Measurements from ENCODE around the gene ATN1. TPM values are rescaled to one million over a fixed set of nuclear protein-coding genes. Genes with fewer than 3 reads are reported as not detected.

ATN1 gene
- total RNA-seq, 2 donors from 2014 or later, result 36.1 to 86.7 TPM

DNA sequence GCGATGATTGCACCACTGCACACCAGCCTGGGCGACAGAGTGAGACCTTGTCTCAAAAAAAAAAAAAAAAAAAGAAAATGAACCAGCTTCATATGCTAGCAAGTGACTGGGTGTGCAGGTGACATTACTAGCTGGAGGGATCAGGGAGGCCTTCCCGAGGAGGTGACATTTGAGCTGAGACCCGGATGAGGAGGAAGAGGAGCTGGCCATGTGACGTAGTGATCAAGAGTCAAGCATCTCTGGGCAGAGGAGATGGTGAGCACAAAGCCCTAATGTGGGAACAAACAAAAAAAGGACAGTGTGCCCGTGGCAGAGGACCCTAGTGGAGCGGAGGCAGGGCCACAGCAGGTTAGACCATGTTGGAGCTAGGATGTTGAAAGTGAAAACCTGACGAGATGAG, 19.9 kb downstream of the ATN1 start:
- DNase-seq, result no peak
- H3K36me3 ChIP-seq (replicated peaks in 1 of 2; ENCODE audit: insufficient read depth in 1 of 2, low read depth in 2 of 2), result no peaks in the 10 kb centered on the region
- H3K27ac ChIP-seq, result no peak overlapping the region
- H3K9me3 ChIP-seq, result no peaks in the 10 kb centered on the region
- WGBS, 2 donors, result 72 to 83% methylated on average over 8 of the region's 8 CpGs
- H3K4me3 ChIP-seq, result no peak overlapping the region
- ATAC-seq, result no peak
- intact Hi-C loops (cut with DNase I), result no loop called here
- TF ChIP-seq, protein P1, sequence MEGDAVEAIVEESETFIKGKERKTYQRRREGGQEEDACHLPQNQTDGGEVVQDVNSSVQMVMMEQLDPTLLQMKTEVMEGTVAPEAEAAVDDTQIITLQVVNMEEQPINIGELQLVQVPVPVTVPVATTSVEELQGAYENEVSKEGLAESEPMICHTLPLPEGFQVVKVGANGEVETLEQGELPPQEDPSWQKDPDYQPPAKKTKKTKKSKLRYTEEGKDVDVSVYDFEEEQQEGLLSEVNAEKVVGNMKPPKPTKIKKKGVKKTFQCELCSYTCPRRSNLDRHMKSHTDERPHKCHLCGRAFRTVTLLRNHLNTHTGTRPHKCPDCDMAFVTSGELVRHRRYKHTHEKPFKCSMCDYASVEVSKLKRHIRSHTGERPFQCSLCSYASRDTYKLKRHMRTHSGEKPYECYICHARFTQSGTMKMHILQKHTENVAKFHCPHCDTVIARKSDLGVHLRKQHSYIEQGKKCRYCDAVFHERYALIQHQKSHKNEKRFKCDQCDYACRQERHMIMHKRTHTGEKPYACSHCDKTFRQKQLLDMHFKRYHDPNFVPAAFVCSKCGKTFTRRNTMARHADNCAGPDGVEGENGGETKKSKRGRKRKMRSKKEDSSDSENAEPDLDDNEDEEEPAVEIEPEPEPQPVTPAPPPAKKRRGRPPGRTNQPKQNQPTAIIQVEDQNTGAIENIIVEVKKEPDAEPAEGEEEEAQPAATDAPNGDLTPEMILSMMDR (IDR thresholded peaks at IDR 0.05), result no peak
- no peak for TF ChIP-seq POLR2A (IDR thresholded peaks at IDR 0.05)
- no peaks in the 10 kb centered on the region for H3K27me3 ChIP-seq
- peaks cover 36% of the 10 kb centered on the region for H3K4me1 ChIP-seq

DNA sequence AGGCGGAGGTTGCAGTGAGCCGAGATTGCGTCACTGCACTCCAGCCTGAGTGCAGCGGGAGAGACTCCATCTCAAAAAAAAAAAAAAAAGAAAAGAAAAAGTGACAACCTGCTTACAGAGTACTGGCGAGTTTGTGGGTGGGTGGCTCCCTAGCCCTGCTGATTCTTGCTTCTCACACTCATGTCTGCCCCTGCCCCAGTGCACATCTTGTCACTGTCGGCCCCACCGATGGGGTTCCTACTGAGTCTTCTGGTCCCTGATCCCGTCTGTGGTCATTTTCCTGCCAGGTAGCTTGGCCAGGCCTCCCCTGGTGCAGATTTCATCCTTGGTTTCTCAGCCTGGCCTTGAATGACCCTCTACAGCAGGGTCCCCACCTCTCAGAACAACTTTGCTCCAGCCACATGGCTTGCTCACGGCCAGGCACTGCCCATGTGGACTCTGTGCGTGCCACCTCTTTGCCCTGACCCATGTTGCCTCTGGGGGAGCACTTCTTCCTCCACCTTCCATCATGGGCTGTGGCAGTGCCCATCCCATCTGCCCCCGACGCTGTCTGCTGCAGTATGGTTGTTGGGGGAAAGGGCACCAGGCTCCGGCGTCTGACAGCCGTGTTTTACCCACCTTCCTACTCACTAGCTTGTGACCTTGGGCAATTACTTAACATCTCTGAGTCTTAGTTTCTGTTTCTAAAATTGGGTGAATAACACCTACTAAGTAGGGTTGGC, 21.3 kb downstream of the ATN1 start:
- Histone ChIP-seq H3K27me3 (no peaks in the 10 kb centered on the region), H3K36me3 (replicated peaks in 1 of 2; ENCODE audit: insufficient read depth in 1 of 2, low read depth in 2 of 2) (no peaks in the 10 kb centered on the region), H3K4me1 (peaks cover 28% of the 10 kb centered on the region), H3K4me3 (no peak overlapping the region), H3K27ac (peak overlapping the region in 2 of 4 donors; percentile 8 to 40), H3K9me3 (no peaks in the 10 kb centered on the region)
- WGBS, 2 donors, result 71 to 81% methylated on average over 15 of the region's 15 CpGs
- intact Hi-C loops (cut with DNase I), result no loop called here
- DNase-seq (no peak), ATAC-seq (no peak)
- TF ChIP-seq, protein P1 (IDR thresholded peaks at IDR 0.05), result peak in 1 of 7 experiments; percentile 18
- TF ChIP-seq POLR2A (IDR thresholded peaks at IDR 0.05), result no peak

DNA sequence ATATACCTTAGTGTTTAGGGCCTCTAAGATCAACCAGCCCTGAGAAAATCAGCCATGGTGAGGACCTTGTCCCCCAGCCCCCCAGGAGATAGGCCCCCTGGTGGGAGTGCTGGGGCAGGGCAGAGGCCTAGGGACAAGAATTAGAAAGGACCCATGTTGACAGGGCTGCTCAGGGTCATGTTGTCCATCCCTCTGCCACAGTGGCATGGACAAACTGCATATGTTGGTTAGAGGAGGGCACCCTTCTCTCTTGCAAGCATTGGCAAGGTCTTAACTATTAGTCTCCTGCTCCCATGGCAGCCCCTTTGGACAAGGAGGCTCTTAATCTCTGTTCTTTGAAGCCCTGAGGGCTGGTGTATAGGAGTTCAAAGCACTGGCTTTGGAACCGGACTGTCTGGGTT, 22.6 kb downstream of the ATN1 start:
- DNase-seq, result no peak

DNA sequence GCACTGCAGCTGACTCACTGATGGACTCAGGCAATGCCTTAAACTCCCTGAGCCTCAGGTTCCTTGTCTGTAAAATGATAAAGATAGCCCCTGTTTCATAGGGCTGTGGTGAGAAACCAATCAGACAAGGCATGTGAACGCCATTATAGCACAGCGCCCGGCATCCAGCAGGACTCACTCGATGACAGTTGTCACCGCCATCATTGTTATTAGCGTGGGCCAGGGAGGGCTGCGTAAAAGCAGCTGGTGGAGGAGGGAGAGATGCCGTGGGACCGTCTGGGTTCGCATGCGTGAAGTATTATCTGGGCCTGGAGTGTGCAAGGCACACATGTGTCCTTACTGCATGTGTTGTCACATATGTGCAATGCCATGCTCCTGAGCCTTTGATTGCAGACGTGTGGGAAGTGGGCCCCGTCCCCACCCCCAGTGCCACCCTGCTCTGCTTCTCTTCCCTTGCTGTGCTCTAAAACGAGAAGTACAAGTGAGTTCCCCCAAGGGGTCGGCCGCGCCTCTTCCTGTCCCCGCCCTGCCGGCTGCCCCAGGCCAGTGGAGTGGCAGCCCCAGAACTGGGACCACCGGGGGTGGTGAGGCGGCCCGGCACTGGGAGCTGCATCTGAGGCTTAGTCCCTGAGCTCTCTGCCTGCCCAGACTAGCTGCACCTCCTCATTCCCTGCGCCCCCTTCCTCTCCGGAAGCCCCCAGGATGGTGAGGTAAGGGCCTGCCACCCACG, 23.2 kb downstream of the ATN1 start, which contains the start of gene PTPN6:
TSS of gene PTPN6 (plus strand) at position 546 of the 730 bp plus-strand sequence. CDS start at position 703, 157 bp downstream.
- no peak for ATAC-seq
- peak in 1 of 4 donors; percentile 73 for DNase-seq
- 81 to 87% methylated on average over 22 of the region's 25 CpGs for WGBS, 2 donors

More for the DNA sequence above, 22.6 kb downstream of the ATN1 start:
- Histone ChIP-seq H3K27ac (peak overlapping the region in 1 of 4 donors; percentile 45), H3K4me1 (peaks cover 21% of the 10 kb centered on the region), H3K9me3 (no peaks in the 10 kb centered on the region), H3K36me3 (replicated peaks in 1 of 2; ENCODE audit: insufficient read depth in 1 of 2, low read depth in 2 of 2) (peaks cover 0 to 1% of the 10 kb centered on the region in 2 donors), H3K4me3 (no peak overlapping the region), H3K27me3 (no peaks in the 10 kb centered on the region)
- TF ChIP-seq, protein P1 (IDR thresholded peaks at IDR 0.05), result no peak
- TF ChIP-seq POLR2A (IDR thresholded peaks at IDR 0.05), result no peak
- WGBS, 2 donors, result 64 to 80% methylated on average over 1 of the region's 1 CpG
- ATAC-seq, result no peak
- intact Hi-C loops (cut with DNase I), result no loop called here

More for the DNA sequence above, 23.2 kb downstream of the ATN1 start, which contains the start of gene PTPN6:
- intact Hi-C loops (cut with DNase I), result no loop called here
- peaks cover 15% of the 10 kb centered on the region for H3K4me1 ChIP-seq
- H3K27ac ChIP-seq, result peak within 1 kb of the TSS in 2 of 4 donors; percentile 27 to 55
- peaks cover 0 to 3% of the 10 kb centered on the region in 2 donors for H3K36me3 ChIP-seq (replicated peaks in 1 of 2; ENCODE audit: insufficient read depth in 1 of 2, low read depth in 2 of 2)
- no peaks in the 10 kb centered on the region for H3K9me3 ChIP-seq
- H3K4me3 ChIP-seq, result no peak within 1 kb of the TSS
- peak in 2 of 3 donors; percentile 20 to 61 for TF ChIP-seq POLR2A (IDR thresholded peaks at IDR 0.05)
- TF ChIP-seq, protein P1 (IDR thresholded peaks at IDR 0.05), result no peak
- no peaks in the 10 kb centered on the region for H3K27me3 ChIP-seq

Data from body of pancreas (tissue), 4 donors.